ENCODE data around the gene HAGHL.

The HAGHL gene

GRCh38 chr16:709566-710499 is 17.1 kb upstream of the HAGHL start (continued):
- no peak for TF ChIP-seq ZNF580 (tag by site-specific recombination; IDR thresholded peaks at IDR 0.05)

GRCh38 chr16:710500-711075 is 16.3 kb upstream of the HAGHL start:
- H3K4me3 ChIP-seq (ENCODE audit: low read depth, low read length), result no peak overlapping the region
- H3K4me1 ChIP-seq (ENCODE audit: control insufficient read depth, insufficient read depth, low read length), result peaks cover 11% of the 10 kb centered on the region
- no peaks in the 10 kb centered on the region for H3K9me3 ChIP-seq (ENCODE audit: control insufficient read depth, insufficient read depth, low read depth, low read length)
- no peak overlapping the region for H3K27ac ChIP-seq (ENCODE audit: extremely low read depth, low read depth, low read length)
- no peak for TF ChIP-seq ZFP41 (tag by site-specific recombination; IDR thresholded peaks at IDR 0.05; ENCODE audit: borderline replicate concordance)
- TF ChIP-seq ZNF623 (tag by site-specific recombination; IDR thresholded peaks at IDR 0.05), result peak; percentile 86
- CTCF ChIA-PET, result interaction anchor here (1.1 to 5.7 kb wide), 6 partner anchors 8 to 393 kb away, joined by 3 to 119 read pairs (median 7); partner anchors contain the start of genes ANTKMT, CHTF18 and RPUSD1
- POLR2A ChIA-PET, result interaction anchor here (0.5 to 2.3 kb wide), 8 partner anchors 10 to 469 kb away, joined by 4 to 12 read pairs (median 6); partner anchors contain the start of genes ANTKMT, CHTF18, RPUSD1 and WDR24
- no peaks in the 10 kb centered on the region for H3K36me3 ChIP-seq (ENCODE audit: control insufficient read depth in 2 of 2, insufficient read depth in 1 of 2, low read length in 2 of 2)

DNA sequence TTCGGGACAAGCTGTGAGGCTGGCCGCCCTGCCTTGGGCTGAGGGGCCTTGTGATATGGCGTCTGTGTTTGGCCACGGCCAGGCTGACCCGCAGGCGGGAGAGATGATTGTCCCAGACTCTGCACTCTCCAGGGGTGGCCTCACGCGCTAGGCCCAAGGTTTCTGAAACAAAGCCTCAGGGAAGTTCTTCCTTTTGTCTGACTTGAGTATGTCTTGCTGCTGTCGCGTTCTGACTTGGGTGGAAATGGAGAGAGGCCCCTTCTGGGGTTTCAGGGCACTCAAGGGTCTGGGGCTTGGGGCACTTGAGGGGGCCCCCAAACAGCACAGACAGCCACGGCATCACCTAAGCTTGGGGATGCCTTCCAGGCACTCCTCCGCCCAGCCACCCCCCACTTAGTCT is 15.8 kb upstream of the HAGHL start:
- CTCF ChIA-PET, result interaction anchor here (1.1 to 5.7 kb wide), 9 partner anchors 9 to 392 kb away, joined by 3 to 119 read pairs (median 7); partner anchors contain the start of genes ANTKMT, CHTF18, GNG13 and RPUSD1
- POLR2A ChIA-PET, result interaction anchor here (0.5 to 2.5 kb wide), 4 partner anchors 10 to 469 kb away, joined by 4 to 12 read pairs (median 6); partner anchors contain the start of genes ANTKMT, CHTF18 and RPUSD1

GRCh38 chr16:711548-712320 is 15.2 kb upstream of the HAGHL start:
- no peaks in the 10 kb centered on the region for H3K9me3 ChIP-seq (ENCODE audit: control insufficient read depth, insufficient read depth, low read depth, low read length)
- H3K4me1 ChIP-seq (ENCODE audit: control insufficient read depth, insufficient read depth, low read length), result peaks cover 11% of the 10 kb centered on the region
- no peak overlapping the region for H3K4me3 ChIP-seq (ENCODE audit: low read depth, low read length)
- POLR2A ChIA-PET, result interaction anchor here (0.6 to 2.5 kb wide), 8 partner anchors 9 to 345 kb away, joined by 3 to 12 read pairs (median 3); partner anchors contain the start of genes ANTKMT, CHTF18, CIAO3 and RPUSD1
- H3K36me3 ChIP-seq (ENCODE audit: control insufficient read depth in 2 of 2, insufficient read depth in 1 of 2, low read length in 2 of 2), result peaks cover 0 to 3% of the 10 kb centered on the region in 2 experiments; a peak in 1 of 3 replicates
- CTCF ChIA-PET, result interaction anchor here (0.6 to 5.7 kb wide), 37 partner anchors 8 to 647 kb away, joined by 3 to 119 read pairs (median 5); partner anchors contain the start of genes ANTKMT, CCDC78, CHTF18 and CIAO3
- H3K27ac ChIP-seq (ENCODE audit: extremely low read depth, low read depth, low read length), result no peak overlapping the region
- no peak for TF ChIP-seq ZNF19 (tag by site-specific recombination; IDR thresholded peaks at IDR 0.05; ENCODE audit: low read depth)
- 0 out of 2 replicates have a peak, but pooled peaks have one; percentile 25 for TF ChIP-seq KLF16 (tag by site-specific recombination; IDR thresholded peaks at IDR 0.05)
- no peak for TF ChIP-seq OVOL3 (tag by site-specific recombination; IDR thresholded peaks at IDR 0.05)
- no peak for TF ChIP-seq ZNF501 (tag by site-specific recombination; IDR thresholded peaks at IDR 0.05)
- TF ChIP-seq ZSCAN30 (tag by site-specific recombination; IDR thresholded peaks at IDR 0.05), result peak; percentile 48; the same call in 1 of the 2 replicates
- no peak for TF ChIP-seq ZNF692 (tag by site-specific recombination; IDR thresholded peaks at IDR 0.05)
- TF ChIP-seq ZBTB8A (tag by site-specific recombination; IDR thresholded peaks at IDR 0.05), result no peak; the same call in 1 of the 2 replicates
- TF ChIP-seq ZNF558 (tag by site-specific recombination; IDR thresholded peaks at IDR 0.05), result no peak
- TF ChIP-seq ZNF623 (tag by site-specific recombination; IDR thresholded peaks at IDR 0.05), result no peak
- no peak for TF ChIP-seq ZBTB6 (tag by site-specific recombination; IDR thresholded peaks at IDR 0.05)
- TF ChIP-seq ZNF48 (tag by site-specific recombination; IDR thresholded peaks at IDR 0.05), result no peak

More for the DNA sequence above, 15.8 kb upstream of the HAGHL start:
- no peak for TF ChIP-seq ZNF398 (tag by site-specific recombination; IDR thresholded peaks at IDR 0.05)
- TF ChIP-seq ZBTB20 (tag by site-specific recombination; IDR thresholded peaks at IDR 0.05), result no peak
- TF ChIP-seq ZNF2 (tag by site-specific recombination; IDR thresholded peaks at IDR 0.05), result no peak
- no peak for TF ChIP-seq SETDB1 (IDR thresholded peaks at IDR 0.05; ENCODE audit: insufficient read length, low read length)
- TF ChIP-seq ZNF677 (tag by site-specific recombination; IDR thresholded peaks at IDR 0.05), result no peak
- no peak for TF ChIP-seq ZNF571 (tag by site-specific recombination; IDR thresholded peaks at IDR 0.05)
- no peak for TF ChIP-seq OVOL3 (tag by site-specific recombination; IDR thresholded peaks at IDR 0.05)
- no peak for TF ChIP-seq MEIS1 (CRISPR knock-in tag; IDR thresholded peaks at IDR 0.05; ENCODE audit: borderline replicate concordance)
- no peak overlapping the region for H3K4me3 ChIP-seq (ENCODE audit: low read depth, low read length)
- no peaks in the 10 kb centered on the region for H3K9me3 ChIP-seq (ENCODE audit: control insufficient read depth, insufficient read depth, low read depth, low read length)
- H3K4me1 ChIP-seq (ENCODE audit: control insufficient read depth, insufficient read depth, low read length), result peaks cover 11% of the 10 kb centered on the region
- no peak overlapping the region for H3K27ac ChIP-seq (ENCODE audit: extremely low read depth, low read depth, low read length)
- no peaks in the 10 kb centered on the region for H3K36me3 ChIP-seq (ENCODE audit: control insufficient read depth in 2 of 2, insufficient read depth in 1 of 2, low read length in 2 of 2)

Measured in HEK293 (cell line).